Skin of body (tissue), 2 donors: Measurements from ENCODE around the gene ARID3B. TPM values are rescaled to one million over a fixed set of nuclear protein-coding genes. Genes with fewer than 3 reads are reported as not detected.
A peak's percentile ranks its signal among the peaks of the same experiment; 100 is the strongest.
"Not testable (repeated sequence)": the region's sequence is repeated elsewhere in the genome, so short reads cannot be mapped to it uniquely, and the experiment has no call there.

Experiments
- DNase-seq: peaks from one replicate; lab custom pipeline; 2025; lab: John Stamatoyannopoulos, UW
- total RNA-seq: library from RNA; depleted of rRNA; stranded (reverse); fragments of >200 nt; gene quantifications from one replicate; pipeline ENCODE4 v1.2.3, GENCODE V29; 2014

ARID3B gene
- total RNA-seq, 1 donor from 2014 or later = 4.8 TPM

- DNase-seq = no peak
Observed at GRCh38 chr15:74535388-74536084, 5.5 kb upstream of the ARID3B start.

GRCh38 chr15:74537736-74538135, 3.3 kb upstream of the ARID3B start:
- no peak for DNase-seq

GRCh38 chr15:74539521-74539920, 1.5 kb upstream of the ARID3B start:
- DNase-seq = not testable (repeated sequence)

GRCh38 chr15:74540161-74540760, 759 bp upstream of the ARID3B start:
- peak; percentile 55 for DNase-seq

GRCh38 chr15:74541494-74542165, 610 bp downstream of the ARID3B start:
- DNase-seq = peak; percentile 47

GRCh38 chr15:74542166-74543042, 1.4 kb downstream of the ARID3B start:
- DNase-seq = no peak

- no peak for DNase-seq
Observed at GRCh38 chr15:74543043-74543422, 2.0 kb downstream of the ARID3B start.

- DNase-seq = no peak
Observed at GRCh38 chr15:74543583-74543982, 2.6 kb downstream of the ARID3B start.

- no peak for DNase-seq
Observed at GRCh38 chr15:74545086-74545485, 4.1 kb downstream of the ARID3B start.

- peak; percentile 97 for DNase-seq
Observed at GRCh38 chr15:74545776-74546656, 5.0 kb downstream of the ARID3B start.

GRCh38 chr15:74547616-74548015, 6.6 kb downstream of the ARID3B start:
- no peak for DNase-seq

- DNase-seq = no peak
Observed at GRCh38 chr15:74548241-74548640, 7.2 kb downstream of the ARID3B start.

- no peak for DNase-seq
Observed at GRCh38 chr15:74549816-74550215, 8.8 kb downstream of the ARID3B start.

GRCh38 chr15:74551714-74552113, 10.7 kb downstream of the ARID3B start:
- no peak for DNase-seq

- no peak for DNase-seq
Observed at GRCh38 chr15:74552773-74553441, 11.9 kb downstream of the ARID3B start.

- no peak for DNase-seq
Observed at GRCh38 chr15:74555192-74555591, 14.2 kb downstream of the ARID3B start.

- no peak for DNase-seq
Observed at GRCh38 chr15:74558706-74559105, 17.7 kb downstream of the ARID3B start.

GRCh38 chr15:74563442-74563841, 22.4 kb downstream of the ARID3B start:
- DNase-seq = no peak

GRCh38 chr15:74564182-74564581, 23.2 kb downstream of the ARID3B start:
- no peak for DNase-seq
